ENCODE results near the gene PLCH2.

DNA sequence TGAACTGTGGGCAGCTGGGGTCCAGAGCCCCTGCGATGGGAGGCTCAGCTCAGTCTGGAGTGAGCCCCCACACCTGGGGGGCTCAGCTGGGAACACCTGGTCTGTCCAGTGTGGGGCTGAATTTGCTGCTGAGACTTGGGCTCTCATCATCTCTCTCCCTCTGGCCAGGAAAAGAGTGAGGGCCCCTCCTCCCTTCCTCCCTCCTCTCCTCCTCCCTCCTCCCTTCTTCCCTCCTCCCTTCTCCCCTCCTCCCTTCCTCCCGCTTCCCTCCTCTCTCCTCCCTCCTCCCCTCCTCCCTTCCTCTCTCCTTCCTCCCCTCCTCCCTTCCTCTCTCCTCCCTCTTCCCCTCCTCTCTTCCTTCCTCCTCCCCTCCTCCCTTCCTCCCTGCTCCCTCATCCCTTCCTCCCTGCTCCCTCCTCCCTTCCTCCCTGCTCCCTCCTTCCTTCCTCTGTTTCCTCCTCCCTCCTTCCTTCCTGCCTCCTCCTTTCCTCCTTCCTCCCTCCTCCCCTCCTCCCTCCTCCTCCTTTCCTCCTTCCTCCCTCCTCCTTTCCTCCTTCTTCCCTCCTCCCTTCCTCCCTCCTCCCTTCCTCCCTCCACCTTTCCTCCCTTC is 40.2 kb upstream of the PLCH2 start:
- TF ChIP-seq GATA3 (IDR thresholded peaks at IDR 0.05; ENCODE audit: low read depth, low read length) (no peak), GATA2 (IDR thresholded peaks at IDR 0.05; ENCODE audit: low read depth, low read length) (no peak)

Measured in SH-SY5Y (cell line).